SK-N-MC (cell line): ENCODE data around the gene PTPRG.

Experiments
- EZH2 ChIP-seq: fragments of 200-600 bp; sonication (generic); IDR thresholded peaks from one replicate; pipeline ENCODE4 v1.6.1; 2017; ENCODE audit warnings: antibody characterized with exemption
- FOXP2 ChIP-seq: optimal IDR thresholded peaks from 2 replicates; pipeline ENCODE3; 2011; ENCODE audit warnings: mild to moderate bottlenecking, moderate library complexity; ENCODE audit not compliant: insufficient read depth; ENCODE audit errors: extremely low read length, control extremely low read depth
- POLR2AphosphoS5 ChIP-seq: IDR thresholded peaks from 2 replicates; pipeline ENCODE4 v1.6.1; 2012; ENCODE audit warnings: mild to moderate bottlenecking, low read depth, low read length, borderline replicate concordance

- no peak for TF ChIP-seq POLR2AphosphoS5
- TF ChIP-seq EZH2, result no peak
- no peak for TF ChIP-seq FOXP2
Measured at GRCh38 chr3:61796911-61797310, 235.5 kb downstream of the PTPRG start.
